GM18511 (cell line): Measurements from ENCODE around the gene TBCB.
A peak's percentile ranks its signal among the peaks of the same experiment; 100 is the strongest.
"Not testable (repeated sequence)": the region's sequence is repeated elsewhere in the genome, so short reads cannot be mapped to it uniquely, and the experiment has no call there.

ENCODE experiments used
- ATAC-seq: cut with Tn5 transposase; IDR thresholded peaks from one replicate; pipeline ENCODE4 v1.9.1; 2021; ENCODE audit warnings: mild to moderate bottlenecking, moderate library complexity; ENCODE audit not compliant: unreplicated experiment

The TBCB gene

DNA sequence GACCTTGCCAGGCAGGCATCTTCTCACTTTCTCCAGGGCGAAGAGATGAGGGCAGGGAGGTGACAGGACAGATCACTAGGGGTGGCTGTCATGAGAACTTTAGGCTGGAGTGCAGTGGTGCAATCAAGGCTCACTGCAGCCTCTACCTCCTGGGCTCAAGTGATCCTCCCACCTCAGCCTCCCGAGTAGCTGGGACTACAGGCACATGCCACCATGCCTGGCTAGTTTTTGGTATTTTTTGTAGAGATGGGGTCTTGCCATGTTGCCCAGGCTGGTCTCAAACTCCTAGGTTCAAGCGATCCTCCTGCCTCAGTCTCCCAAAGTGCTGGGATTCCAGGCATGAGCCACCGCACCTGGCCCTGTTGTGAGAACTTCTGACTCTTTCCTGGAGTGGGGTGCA is 19.6 kb downstream of the TBCB start:
- not testable (repeated sequence) for ATAC-seq

DNA sequence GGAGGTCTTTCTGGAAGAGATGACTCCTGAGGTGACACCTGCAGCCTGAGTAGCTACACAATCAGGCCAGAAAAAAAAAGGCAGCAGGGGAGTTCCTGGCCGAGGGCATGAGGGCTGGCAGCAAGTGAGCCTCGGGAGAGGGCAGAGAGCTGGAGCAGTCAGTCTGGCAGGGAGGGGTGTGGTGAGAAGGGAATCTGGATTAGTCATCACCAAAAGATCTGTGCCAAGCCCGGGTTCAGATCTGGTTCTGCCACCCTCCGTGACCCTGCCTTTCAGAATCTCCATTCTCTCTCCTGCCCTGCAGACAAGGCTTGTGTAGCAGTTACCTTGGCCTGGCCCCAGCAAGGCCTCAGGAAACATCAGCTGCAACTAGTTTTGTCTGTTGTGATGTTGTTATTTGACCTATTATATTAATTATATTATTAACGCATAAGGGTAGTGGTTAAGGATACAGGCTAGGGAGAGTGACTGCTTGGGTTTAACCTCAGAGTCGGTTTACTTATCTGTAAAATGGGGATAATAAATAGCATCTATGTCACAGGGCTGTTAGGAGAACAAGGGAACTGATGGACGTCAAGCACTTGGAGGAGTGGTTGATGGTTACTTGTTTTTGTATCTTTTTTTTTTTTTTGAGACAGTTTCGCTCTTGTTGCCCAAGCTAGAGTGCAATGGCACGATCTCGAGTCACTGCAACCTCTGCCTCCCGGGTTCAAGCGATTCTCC is 21.9 kb downstream of the TBCB start:
- ATAC-seq, result no peak

DNA sequence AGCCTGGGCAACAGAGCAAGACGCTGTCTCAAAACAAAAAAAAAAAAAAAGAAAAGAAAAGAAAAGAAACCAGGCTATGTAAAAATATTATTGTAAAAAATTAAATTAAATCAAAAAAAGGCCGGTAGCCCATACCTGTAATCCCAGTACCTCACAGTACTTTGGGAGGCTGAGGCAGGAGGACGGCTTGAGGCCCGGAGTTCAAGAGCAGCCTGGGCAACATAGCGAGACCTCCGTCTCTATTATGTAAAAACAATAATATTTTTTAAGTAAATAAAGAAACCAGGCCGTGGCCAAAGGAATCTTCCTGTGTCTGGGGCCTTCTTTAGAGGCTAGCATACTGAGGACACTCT is 23.8 kb downstream of the TBCB start:
- ATAC-seq, result no peak

DNA sequence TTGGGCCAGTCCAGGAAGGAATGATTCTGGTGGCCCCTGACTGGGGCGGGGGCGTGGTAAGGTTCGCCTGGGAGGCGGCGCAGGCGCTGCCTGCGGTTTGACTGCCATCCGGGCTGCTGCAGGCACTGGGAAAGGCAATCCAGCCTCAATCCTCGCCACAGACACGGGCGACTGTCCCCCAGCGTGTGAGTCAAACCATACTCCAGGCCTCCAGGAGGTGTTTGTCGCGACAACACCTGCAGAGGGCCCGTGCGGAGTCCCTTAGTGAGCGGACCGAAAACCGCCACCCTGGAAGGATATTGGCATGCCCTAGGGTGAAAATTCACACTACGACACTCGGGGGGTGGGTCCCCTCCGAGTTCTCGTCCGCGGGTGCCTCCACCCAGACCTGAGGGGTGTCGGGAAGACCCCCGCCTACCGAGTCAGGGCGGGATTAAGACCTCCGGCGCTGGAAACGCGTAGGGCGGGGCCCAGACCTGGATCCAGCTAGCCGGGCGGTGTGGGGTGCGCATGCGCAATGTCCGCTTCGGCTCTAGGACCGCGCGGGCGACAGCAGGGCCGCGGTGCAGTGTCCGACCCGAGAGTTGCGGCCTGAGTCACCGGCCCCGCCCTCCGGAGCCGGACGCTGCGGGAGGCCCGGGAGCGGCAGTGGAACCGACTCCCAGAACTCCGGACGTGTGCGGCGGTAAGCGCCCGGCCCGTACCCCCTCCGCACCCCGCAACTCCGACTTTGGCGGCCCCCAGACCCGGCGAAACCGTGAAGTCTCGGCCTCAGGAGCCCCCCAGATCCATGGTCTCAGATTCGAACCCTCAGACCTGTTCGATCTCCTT is 24.4 kb downstream of the TBCB start, which contains the start of gene CAPNS1:
Gene CAPNS1 (plus strand): TSS at position 594 of the 831 bp plus-strand sequence. CDS start 946 bp downstream, outside the sequence.
- peak; percentile 84 for ATAC-seq

DNA sequence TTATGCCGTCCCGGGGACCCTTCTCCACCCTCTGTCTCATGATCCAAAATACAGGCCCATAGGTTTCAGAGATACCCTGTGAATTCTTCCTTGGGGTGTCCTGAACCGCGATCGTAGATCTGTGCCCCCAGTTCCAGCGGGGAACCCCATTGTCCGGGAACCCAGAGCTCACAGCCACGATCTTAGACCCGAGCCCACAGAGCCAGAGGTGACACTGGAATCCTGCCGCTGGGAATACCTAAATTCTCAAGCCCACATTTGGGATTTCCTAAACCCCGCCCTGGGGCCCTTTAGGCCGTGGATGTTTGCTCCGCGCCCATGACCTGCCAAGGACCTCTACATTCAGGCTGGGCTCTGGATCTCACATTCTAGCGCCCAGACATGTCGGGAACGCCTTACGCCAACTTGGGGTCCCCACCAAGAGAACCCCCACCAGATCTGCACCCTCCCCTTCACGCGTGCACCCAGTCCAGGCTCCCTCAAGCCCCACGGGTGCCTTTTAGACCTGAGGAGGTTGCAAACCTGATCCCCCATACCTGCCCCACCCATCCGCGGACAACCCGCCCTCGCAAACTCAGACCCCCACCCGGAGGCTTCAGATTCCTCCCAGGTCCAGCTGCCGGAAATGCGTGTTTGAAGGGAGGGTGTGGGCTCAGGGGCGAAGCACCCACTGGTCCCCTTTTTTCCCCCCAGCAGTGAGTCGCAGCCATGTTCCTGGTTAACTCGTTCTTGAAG is 25.2 kb downstream of the TBCB start:
- ATAC-seq, result peak; percentile 27

DNA sequence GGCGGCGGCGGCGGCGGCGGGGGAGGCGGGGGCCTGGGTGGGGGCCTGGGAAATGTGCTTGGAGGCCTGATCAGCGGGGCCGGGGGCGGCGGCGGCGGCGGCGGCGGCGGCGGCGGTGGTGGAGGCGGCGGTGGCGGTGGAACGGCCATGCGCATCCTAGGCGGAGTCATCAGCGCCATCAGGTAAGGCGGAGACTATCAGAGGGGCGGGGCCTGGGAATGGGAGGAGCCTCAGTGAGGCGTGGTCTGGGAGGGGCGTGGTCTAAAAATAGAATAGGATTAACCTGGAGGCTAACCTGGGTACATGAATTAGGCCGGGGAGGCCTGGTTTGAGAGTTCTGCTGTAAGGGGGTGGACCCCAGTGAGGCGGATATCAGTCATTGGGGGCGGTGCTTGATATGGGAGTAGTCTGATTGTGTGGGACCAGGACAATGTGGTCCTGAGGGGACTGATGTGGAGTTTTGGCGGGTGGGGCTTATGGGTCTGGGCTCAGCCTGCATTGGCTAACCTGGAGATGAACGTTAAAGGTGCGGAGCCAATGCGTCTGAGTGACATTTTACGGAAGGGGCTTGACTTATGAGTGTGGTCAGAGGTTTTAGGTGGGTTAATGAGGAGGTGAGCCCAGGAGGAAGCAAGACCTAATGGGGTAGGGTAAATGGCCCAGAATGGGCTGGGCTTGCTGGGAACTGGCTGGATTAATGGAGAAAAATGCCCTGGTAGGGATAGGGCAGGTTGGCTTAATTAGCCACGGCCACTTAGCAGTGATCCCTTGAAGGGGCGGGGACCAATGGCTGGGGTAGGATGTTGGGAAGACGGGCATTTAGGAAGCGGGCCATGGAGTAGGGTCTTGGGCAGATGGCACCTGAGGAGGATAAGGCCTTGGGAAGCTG is 26.0 kb downstream of the TBCB start:
- ATAC-seq, result peak; percentile 42

DNA sequence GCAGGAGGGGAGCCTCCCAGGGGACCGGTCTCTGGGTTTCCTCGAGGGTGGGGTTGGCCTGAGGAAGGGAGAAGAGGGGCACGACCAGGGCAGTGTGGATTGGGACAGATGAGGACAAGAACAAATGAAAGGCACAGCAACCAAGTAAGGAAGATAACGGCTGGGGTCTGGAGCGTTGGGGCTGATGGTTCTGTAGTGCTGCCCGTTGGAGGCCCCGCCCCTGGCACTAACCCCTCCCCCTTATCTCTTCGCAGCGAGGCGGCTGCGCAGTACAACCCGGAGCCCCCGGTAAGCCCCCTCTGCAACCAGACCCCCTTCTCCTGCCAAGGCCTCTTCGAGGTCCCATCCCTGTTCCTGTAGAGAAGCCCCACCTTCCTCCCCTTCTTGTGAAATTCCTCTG is 26.8 kb downstream of the TBCB start:
- ATAC-seq, result no peak

DNA sequence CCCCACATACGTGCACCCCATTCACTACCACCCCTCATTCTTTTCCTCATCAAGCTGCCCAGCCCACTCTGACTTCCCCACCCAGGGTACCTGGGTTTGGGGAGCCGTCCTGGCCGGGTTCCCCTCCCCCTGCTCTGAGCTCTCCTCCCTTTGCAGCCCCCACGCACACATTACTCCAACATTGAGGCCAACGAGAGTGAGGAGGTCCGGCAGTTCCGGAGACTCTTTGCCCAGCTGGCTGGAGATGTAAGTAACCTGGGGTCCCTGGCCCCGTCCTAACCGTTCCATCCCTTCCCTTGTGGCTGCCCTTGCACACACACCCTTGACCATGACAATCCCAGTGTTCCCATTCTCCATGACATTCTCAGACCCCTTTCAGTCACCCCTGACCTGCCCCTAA is 27.2 kb downstream of the TBCB start:
- ATAC-seq, result no peak

DNA sequence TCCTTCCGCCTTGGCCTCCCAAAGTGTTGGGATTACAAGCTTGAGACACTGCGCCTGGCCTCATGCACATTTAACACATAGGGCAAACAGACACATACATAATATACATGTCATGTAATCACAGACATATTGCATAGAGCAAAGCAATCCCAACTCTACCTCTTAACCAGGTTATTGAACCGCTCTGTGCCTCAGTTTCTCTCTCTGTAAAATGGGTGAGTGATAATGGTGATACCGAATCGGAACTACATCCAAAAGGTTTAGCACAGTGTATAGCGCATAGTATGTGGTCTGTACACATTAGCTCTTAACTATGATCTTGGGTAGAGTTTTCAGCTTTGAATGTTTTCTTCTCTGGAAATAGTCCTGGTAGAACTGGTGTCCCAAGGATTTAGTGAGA is 29.4 kb downstream of the TBCB start:
- ATAC-seq, result no peak

DNA sequence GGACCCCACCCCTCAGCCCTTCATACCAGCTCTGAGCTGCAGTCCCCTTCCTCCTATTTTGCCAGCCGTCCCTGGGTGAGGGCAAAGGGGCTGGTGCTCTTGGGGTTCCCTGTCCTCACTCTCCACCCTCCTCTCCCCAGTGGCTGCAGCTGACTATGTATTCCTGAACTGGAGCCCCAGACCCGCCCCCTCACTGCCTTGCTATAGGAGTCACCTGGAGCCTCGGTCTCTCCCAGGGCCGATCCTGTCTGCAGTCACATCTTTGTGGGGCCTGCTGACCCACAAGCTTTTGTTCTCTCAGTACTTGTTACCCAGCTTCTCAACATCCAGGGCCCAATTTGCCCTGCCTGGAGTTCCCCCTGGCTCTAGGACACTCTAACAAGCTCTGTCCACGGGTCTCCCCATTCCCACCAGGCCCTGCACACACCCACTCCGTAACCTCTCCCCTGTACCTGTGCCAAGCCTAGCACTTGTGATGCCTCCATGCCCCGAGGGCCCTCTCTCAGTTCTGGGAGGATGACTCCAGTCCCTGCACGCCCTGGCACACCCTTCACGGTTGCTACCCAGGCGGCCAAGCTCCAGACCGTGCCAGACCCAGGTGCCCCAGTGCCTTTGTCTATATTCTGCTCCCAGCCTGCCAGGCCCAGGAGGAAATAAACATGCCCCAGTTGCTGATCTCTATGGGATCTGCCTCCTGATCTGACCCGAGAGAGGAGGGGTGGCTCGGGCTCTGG is 34.6 kb downstream of the TBCB start:
- no peak for ATAC-seq

DNA sequence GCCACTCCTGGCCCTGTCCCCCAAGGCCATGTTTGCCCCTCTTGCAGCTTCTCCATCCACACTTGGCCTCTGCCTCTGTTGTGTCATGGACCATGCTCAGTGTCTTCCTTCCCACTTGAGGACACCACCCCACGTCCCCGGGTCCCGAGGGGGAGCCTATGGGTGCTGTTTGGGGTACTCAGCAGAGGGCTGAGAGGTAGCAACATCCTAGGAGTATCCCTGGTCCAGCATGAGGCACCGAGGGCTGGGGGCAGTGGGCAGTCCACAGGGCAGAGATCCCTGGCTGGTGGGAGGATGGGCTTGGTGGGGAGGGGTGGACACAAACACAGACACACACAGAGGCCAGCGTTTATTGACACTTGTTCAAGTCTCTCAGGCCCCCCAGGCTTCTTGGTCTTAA is 35.3 kb downstream of the TBCB start:
- no peak for ATAC-seq

DNA sequence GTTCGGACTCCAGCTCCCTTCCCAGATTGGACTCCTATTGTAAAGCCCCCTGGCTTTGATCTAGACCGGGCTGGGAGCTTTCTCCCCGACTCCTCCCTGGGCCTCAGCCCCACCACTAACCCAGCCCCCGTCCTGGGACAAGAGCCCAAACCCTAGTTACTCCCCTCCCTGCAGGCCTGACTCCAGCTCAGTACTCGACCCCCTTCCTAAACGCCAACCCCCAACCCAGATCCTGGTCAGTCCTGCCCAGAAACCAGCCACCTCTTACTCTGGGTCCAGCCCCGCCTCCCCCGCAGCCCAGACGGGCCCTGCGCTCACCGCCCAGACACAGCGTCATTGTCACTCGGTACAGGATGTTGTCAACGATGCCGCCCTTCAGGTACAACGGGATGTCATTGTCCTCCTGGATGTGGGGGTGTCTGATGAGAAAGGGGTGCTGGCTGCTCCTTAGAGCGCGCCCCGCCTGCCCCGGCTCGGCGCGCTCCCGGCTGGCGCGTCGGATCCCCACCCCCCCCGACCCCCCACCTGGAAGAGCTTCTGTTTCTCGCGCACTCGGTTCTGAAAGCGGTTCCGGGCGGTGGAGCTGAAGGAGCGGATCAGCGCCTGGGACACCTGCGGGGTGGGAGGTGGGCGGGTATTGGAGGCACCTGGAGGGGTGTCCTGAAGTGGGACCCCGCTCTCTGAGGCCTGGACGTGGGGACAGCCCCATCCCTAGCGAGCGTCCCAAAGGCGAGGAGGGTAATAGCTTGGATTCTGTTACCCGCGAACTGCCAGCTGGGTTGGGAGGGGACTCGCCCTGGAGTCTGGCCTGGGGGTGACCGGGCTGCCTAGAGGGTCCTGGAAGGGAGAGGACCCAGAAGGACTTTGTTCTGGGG is 36.1 kb downstream of the TBCB start:
- no peak for ATAC-seq

DNA sequence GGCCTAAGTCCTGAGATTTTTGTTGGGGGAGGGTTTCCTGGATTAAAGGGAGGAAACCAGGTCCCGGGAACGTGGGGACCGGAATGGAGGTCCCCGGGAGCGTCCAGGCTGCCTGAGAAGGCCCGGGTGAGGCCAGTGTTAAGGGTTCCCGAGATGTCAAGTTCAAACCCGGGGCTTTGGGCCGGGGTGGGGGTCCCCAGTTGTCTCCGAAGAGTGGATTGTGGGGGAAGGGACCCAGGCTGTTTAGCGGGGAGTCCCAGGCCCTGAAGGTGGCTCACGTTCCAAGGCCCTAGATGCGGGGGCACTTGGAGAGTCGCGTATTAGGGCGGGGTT is 36.7 kb downstream of the TBCB start:
- no peak for ATAC-seq

DNA sequence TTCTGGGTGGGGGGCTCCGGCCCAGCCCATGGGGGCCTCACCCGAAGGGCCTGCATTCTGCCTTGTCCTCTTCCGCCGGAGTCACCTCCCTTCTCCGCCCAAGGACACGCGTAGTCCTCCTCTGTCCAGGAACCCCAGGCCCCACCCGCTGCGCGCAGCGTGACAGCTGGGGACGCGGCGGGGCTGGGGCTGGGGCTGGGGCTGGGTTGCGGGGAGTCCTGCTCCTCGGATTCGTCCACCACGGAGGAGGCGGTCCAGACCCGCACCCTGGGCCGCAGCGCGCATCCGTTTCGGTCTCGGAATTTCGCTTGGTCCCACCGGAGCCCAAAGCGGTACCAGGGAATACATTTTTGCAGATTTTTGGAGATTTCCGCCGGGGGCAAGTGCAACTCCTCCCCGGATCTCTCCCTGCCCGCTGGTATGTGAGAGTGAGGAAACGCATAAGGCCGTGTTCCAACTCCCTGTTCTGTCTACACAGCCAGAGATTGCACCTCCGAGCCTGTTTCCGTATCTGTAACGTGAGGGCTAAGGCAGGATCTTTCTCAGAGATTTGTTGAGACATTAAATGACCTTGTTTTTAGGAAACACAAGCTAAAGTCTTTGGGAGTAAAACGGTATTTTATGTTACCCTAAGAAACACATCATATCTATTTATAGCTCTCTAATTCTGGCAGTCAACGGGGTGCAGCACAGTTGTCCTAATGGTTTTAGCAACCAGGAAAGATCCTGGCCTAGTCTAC is 37.3 kb downstream of the TBCB start, which contains the start of gene COX7A1:
Gene COX7A1 (minus strand): TSS at position 96 of the 740 bp plus-strand sequence. CDS start 40 bp downstream, at position 56.
- no peak for ATAC-seq

DNA sequence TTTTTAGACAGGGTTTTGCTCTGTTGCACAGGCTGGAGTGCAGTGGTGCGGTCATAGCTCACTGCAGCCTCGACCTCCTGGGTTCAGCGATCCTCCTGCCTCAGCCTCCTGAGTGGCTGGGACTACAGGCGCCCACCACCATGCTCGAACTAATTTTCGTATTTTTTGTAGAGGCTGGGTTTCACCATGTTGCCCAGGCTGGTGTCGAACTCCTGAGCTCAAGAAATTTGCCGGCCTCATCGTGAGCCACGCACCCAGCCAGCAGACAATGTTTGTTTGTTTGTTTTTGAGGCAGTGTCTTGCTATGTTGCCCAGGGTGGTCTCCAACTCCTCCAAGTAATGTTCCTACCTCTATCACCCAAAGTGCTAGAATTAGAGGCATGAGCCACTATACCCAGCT is 37.9 kb downstream of the TBCB start:
- ATAC-seq, result no peak

DNA sequence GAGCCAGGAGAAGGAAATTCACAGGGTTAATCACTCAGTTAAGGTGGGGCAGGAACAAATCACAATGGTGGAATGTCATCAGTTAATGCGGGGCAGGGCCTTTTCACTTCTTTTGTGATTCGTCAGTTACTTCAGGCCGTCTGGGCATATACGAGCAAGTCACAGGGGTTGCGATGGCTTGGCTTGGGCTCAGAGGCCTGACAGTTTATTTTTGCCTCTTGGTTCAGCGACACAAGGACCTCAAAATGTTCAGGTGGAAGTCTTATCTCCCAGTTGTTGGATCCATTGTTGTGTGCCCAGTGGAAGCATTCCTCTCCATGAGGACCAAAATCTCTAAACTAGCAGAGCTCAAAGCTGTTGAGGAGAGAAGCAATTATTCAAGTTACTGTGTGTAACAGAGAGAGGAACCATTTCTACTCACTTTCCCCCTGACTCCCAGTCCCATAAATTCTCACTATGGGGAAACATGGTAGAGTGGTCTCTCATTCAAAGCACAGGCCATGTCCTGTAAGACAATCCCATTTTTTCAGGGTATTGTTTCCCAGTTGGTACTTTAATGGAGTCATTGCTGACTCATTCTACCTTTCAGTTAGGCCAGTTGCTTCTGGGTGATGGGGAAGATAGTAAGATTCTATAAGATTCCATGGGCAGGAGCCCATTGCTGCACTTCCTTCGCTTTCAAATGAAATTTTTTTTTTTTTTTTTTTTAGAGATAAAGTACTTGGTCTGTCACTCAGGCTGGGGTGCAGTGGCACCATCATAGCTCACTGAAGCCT is 45.7 kb downstream of the TBCB start:
- no peak for ATAC-seq

DNA sequence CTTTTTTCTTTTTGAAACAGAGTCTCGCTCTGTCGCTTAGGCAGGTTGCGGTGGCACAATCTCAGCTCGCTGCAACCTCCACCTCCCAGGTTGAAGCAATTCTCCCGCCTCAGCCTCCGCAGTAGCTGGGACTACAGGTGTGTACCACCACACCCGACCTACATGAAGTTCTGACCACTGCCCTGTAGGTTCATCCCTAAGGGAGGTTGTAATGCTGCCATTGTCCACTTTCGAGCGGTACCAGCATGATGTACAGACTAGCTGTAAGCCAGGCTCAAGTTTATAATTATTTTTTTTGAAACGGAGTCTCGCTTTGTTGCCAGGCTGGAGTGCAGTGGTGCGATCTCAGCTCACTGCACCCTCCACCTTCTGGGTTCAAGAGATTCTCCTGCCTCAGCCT is 48.5 kb downstream of the TBCB start:
- ATAC-seq, result no peak
